Stimulated activated CD4-positive, alpha-beta T cell treated with anti-CD3 and anti-CD28 coated beads, Interleukin-4, amount 100 ng/mL, for 4 hours (primary cell): ENCODE measurements around the gene LHX2.
"Not testable (repeated sequence)": the region's sequence is repeated elsewhere in the genome, so short reads cannot be mapped to it uniquely, and the experiment has no call there.

Experiments
- DNase-seq, 2 experiments: peaks; one replicate each; pipeline ENCODE4 v3.0.0-alpha.2; 2020

LHX2 gene

GRCh38 chr9:124011460-124012301 is at the start of gene LHX2:
TSS of gene LHX2 (plus strand) at chr9:124011768. CDS start at chr9:124012349, 581 bp downstream.
- peak in 1 of 2 experiments; percentile 34 for DNase-seq

- DNase-seq, result no peak
Measured at GRCh38 chr9:123964761-123965160, 46.8 kb upstream of the LHX2 start.

GRCh38 chr9:123965801-123966686 is 45.5 kb upstream of the LHX2 start:
- no peak for DNase-seq

- DNase-seq, result no peak
Measured at GRCh38 chr9:123967323-123967722, 44.2 kb upstream of the LHX2 start.

- no peak for DNase-seq
Measured at GRCh38 chr9:123972618-123973017, 39.0 kb upstream of the LHX2 start.

GRCh38 chr9:123973590-123974223 is 37.9 kb upstream of the LHX2 start:
- no peak for DNase-seq

GRCh38 chr9:123974471-123974870 is 37.1 kb upstream of the LHX2 start:
- DNase-seq, result no peak

- DNase-seq, result no peak
Measured at GRCh38 chr9:123975871-123976270, 35.7 kb upstream of the LHX2 start.

- not testable (repeated sequence) for DNase-seq
Measured at GRCh38 chr9:123976579-123976978, 35.0 kb upstream of the LHX2 start.

- no peak for DNase-seq
Measured at GRCh38 chr9:123978981-123979380, 32.6 kb upstream of the LHX2 start.

GRCh38 chr9:123982535-123982934 is 29.0 kb upstream of the LHX2 start:
- DNase-seq, result no peak

- no peak for DNase-seq
Measured at GRCh38 chr9:123983047-123983446, 28.5 kb upstream of the LHX2 start.

- DNase-seq, result no peak
Measured at GRCh38 chr9:123984802-123985201, 26.8 kb upstream of the LHX2 start.

GRCh38 chr9:123985869-123986268 is 25.7 kb upstream of the LHX2 start:
- DNase-seq, result no peak

GRCh38 chr9:123990427-123990826 is 21.1 kb upstream of the LHX2 start:
- DNase-seq, result no peak

GRCh38 chr9:123992679-123993078 is 18.9 kb upstream of the LHX2 start:
- not testable (repeated sequence) for DNase-seq

- DNase-seq, result peak; percentile 32 to 36
Measured at GRCh38 chr9:123996731-123997421, 14.7 kb upstream of the LHX2 start.

- DNase-seq, result no peak
Measured at GRCh38 chr9:123997665-123998277, 13.8 kb upstream of the LHX2 start.

GRCh38 chr9:123998278-123998925 is 13.2 kb upstream of the LHX2 start:
- no peak for DNase-seq

GRCh38 chr9:123998970-123999621 is 12.5 kb upstream of the LHX2 start:
- no peak for DNase-seq

- no peak for DNase-seq
Measured at GRCh38 chr9:123999661-124000060, 11.9 kb upstream of the LHX2 start.
